ENCODE measurements around the gene NLRP7.
"Not testable (repeated sequence)": the region's sequence is repeated elsewhere in the genome, so short reads cannot be mapped to it uniquely, and the experiment has no call there.

The NLRP7 gene

DNA sequence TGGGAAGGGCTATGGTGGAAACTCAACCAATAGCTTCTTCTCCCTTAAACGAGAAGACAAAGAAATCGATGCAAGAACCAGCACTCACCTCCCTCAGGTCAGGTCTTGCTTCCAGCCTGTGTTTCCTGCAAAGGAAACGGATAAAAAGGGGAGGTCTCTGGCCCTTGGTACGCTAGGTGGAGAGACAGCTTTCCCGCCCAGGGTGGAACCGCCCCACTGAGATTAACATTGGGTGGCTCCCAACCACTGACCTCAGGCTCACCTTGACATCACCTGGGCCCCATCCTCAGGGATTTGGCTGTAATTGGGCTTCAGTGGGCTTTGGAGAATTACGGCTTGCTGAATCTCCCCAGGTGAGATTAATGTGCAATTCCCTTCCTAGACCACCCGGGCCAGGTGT, at the start of gene NLRP7:
TSS of gene NLRP7 (minus strand) at position 150 of the 400 bp plus-strand sequence.
- in situ Hi-C loops (cut with HindIII; ENCODE audit: low pct_ligation_motif_present, low pct_unique_long_range_greater_than_20kb, low sequenced_read_pairs): no loop called here
- no peak for DNase-seq

DNA sequence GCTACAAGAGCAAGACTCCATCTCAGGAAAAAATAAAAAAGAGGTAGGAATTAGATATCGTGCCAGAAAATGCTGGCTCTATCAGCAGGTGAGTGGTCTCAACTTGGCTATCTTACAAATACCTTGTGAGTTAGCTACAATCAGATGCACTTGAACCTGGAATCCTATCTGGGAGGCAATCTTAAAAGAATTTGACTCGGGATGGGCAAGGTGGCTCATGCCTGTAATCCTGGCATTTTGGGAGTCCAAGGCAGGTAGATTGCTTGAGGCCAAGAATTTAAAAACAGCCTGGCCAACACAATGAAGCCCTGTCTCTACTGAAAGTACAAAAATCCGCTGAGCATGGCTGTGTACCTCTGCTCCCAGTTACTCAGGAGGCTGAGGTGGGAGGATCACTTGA, 48.2 kb upstream of the NLRP7 start:
- no peak for DNase-seq
- in situ Hi-C loops (cut with HindIII; ENCODE audit: low pct_ligation_motif_present, low pct_unique_long_range_greater_than_20kb, low sequenced_read_pairs): no loop called here

DNA sequence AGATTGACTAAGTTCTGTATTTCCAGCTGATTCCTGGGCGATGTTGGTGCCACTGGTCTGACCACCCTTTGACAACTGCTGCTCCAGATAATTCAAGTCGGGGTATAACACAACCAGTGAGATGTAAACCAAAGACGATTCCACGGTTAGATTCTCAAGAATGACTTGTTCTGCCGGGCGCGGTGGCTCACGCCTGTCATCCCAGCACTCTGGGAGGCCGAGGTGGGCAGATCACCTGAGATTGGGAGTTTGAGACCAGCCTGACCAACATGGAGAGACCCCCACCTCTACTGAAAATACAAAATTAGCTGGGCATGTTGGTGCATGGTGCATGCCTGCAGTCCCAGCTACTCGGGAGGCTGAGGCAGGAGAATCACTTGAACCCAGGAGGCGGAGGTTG, 42.2 kb upstream of the NLRP7 start:
- DNase-seq; in situ Hi-C loops (cut with HindIII; ENCODE audit: low pct_ligation_motif_present, low pct_unique_long_range_greater_than_20kb, low sequenced_read_pairs): not testable (repeated sequence)

DNA sequence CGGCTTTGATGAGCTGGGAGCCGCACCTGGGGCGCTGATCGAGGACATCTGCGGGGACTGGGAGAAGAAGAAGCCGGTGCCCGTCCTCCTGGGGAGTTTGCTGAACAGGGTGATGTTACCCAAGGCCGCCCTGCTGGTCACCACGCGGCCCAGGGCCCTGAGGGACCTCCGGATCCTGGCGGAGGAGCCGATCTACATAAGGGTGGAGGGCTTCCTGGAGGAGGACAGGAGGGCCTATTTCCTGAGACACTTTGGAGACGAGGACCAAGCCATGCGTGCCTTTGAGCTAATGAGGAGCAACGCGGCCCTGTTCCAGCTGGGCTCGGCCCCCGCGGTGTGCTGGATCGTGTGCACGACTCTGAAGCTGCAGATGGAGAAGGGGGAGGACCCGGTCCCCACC, 35.2 kb upstream of the NLRP7 start:
- DNase-seq; in situ Hi-C loops (cut with HindIII; ENCODE audit: low pct_ligation_motif_present, low pct_unique_long_range_greater_than_20kb, low sequenced_read_pairs): not testable (repeated sequence)

DNA sequence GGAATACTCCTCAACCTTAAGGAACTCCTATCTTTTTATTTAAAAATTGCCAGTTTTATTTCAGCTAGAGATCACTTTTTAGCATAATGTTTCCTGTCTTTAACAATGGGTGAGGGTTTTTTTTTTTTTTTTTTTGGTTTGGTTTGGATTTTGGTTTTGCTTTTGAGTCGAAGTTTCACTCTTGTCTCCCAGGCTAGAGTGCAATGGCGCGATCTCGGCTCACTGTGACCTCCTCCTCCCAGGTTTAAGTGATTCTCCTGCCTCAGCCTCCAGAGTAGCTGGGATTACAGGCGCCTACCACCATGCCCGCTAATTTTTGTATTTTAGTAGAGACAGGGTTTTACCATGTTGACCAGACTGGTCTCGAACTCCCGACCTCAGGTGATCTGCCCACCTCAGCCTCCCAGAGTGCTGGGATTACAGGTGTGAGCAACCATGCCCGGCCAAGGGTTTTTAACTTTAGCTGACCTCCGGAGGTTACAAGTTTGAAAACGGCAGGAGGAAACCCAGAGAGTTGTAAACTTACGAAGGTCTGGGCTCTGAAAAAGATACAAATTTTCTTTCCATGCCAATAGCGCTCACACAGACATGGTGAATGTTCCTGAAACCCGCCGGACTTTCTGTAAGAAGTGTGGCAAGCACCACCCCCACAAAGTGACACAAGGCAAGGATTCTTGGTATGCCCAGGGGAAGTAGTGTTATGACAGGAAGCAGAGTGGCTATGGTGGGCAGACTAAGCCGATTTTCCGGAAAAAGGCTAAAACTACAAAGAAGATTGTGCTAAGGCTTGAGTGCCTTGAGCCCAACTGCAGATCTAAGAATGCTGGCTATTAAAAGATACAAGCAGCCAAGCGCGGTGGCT, 26.1 kb upstream of the NLRP7 start:
- DNase-seq; in situ Hi-C loops (cut with HindIII; ENCODE audit: low pct_ligation_motif_present, low pct_unique_long_range_greater_than_20kb, low sequenced_read_pairs): not testable (repeated sequence)

DNA sequence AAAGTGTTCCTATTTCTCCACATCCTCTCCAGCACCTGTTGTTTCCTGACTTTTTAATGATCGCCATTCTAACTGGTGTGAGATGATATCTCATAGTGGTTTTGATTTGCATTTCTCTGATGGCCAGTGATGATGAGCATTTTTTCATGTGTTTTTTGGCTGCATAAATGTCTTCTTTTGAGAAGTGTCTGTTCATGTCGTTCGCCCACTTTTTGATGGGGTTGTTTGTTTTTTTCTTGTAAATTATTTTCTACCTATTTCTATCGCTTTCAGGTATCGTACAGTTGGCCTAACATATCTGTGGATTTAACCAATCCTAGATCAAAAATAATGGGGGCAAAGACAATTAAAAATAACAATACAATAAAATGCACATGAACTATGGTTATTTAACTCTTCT, 24.1 kb upstream of the NLRP7 start:
- in situ Hi-C loops (cut with HindIII; ENCODE audit: low pct_ligation_motif_present, low pct_unique_long_range_greater_than_20kb, low sequenced_read_pairs); DNase-seq: not testable (repeated sequence)

DNA sequence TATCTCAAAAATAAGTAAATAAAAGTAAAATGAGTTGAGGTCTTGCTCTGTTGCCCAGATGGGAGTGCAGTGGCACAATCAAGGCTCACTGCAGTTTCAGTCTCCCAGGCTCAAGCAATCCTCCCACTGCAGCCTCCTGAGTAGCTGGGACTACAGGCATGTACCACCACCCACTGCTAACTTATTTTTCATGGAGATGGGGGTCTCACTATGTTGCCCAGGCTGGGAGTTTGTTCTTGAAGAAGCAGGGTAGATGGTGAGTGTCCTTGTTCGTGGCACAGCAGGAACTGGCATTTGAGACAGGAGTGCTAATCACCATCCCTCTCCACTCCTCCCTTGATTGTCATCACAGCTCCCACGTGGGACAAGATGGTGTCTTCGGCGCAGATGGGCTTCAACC, 22.3 kb upstream of the NLRP7 start:
- no peak for DNase-seq
- in situ Hi-C loops (cut with HindIII; ENCODE audit: low pct_ligation_motif_present, low pct_unique_long_range_greater_than_20kb, low sequenced_read_pairs): no loop called here

DNA sequence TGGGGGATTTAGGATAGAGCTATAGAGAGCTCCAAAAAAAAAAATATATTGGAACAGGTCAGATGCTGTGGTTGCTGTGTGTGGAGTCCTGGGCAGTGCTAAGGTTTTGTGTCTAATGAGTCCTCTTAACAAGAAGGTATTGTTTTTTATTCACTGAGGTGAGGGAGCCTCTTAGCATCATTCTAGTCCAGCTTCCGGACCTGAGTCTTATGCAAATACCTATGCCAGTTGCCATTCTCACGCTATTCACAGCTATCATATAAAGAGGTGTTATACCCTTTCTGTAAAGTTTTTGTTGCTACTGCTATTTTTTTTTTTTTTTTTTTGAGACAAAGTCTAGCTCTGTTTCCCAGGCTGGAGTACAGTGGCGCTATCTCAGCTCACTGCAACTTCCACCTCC, 20.3 kb upstream of the NLRP7 start:
- in situ Hi-C loops (cut with HindIII; ENCODE audit: low pct_ligation_motif_present, low pct_unique_long_range_greater_than_20kb, low sequenced_read_pairs): no loop called here
- DNase-seq: no peak

DNA sequence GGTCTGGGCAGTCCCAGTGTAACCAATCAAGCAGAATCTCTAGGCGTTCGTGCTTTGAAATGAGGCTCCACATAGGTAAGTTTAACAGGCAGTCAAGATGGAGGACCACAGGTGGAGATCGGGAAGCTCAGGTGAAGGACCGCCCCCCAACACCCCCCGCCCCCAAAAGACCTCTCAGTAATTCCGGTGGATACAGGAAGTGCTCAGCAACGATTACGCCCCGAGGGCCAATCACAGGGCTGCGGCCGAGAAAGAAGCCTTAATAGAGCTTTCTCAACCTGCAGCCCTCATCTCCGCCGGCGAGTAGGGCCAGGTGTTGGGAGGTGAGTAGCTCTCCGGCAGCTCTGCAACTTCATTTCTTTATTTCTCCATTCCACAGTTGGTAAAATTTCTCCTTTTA, 17.7 kb upstream of the NLRP7 start:
- DNase-seq; in situ Hi-C loops (cut with HindIII; ENCODE audit: low pct_ligation_motif_present, low pct_unique_long_range_greater_than_20kb, low sequenced_read_pairs): not testable (repeated sequence)

DNA sequence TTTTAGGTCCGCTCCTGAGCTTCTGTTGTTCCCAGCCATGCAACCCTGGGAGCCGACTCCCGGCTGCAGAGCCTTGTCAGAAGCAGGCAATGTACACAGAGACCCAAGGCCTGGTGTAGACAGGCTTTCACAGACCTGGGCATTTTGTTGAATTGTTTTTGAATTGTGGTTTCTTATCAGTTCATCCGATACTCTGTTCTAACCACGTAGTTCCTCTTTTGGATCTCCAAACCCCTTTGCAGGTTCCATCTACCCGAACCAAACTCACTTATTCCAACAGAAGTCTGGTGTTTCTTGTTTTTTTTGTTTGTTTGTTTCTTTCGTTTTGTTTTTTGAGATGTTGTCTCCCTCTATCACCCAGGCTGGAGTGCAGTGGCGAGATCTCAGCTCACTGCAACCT, 12.5 kb upstream of the NLRP7 start:
- DNase-seq: no peak
- in situ Hi-C loops (cut with HindIII; ENCODE audit: low pct_ligation_motif_present, low pct_unique_long_range_greater_than_20kb, low sequenced_read_pairs): no loop called here

DNA sequence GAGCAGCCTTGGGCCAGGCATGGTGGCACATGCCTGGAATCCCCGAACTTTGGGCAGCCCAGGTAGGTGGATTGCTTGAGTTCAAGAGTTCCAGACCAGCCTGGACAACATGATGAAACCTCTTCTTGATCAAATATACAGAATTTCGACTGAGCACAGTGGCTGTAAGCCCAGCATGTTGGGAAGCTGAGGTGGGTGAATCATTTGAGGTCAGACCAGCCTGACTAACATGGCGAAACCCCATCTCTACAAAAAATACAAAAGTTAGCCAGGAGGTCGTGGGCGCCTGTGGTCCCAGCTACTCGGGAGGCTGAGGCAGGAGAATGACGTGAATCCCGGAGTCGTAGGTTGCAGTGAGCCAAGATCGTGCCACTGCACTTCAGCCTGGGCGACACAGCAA, 8.0 kb upstream of the NLRP7 start:
- DNase-seq: no peak
- in situ Hi-C loops (cut with HindIII; ENCODE audit: low pct_ligation_motif_present, low pct_unique_long_range_greater_than_20kb, low sequenced_read_pairs): no loop called here

DNA sequence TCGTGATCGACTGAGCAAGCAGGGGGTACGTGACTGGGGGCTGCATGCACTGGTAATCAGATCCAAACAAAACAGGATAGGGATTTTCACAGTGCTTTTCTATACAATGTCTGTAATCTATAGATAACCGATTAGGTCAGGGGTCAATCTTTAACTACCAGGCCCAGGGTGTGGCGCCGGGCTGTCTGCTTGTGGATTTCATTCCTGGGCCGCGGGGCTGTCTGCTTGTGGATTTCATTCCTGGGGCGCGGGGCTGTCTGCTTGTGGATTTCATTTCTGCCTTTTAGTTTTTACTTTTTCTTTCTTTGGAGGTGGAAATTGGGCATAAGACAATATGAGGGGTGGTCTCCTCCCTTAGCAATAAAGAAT, 6.0 kb upstream of the NLRP7 start:
- DNase-seq; in situ Hi-C loops (cut with HindIII; ENCODE audit: low pct_ligation_motif_present, low pct_unique_long_range_greater_than_20kb, low sequenced_read_pairs): not testable (repeated sequence)

DNA sequence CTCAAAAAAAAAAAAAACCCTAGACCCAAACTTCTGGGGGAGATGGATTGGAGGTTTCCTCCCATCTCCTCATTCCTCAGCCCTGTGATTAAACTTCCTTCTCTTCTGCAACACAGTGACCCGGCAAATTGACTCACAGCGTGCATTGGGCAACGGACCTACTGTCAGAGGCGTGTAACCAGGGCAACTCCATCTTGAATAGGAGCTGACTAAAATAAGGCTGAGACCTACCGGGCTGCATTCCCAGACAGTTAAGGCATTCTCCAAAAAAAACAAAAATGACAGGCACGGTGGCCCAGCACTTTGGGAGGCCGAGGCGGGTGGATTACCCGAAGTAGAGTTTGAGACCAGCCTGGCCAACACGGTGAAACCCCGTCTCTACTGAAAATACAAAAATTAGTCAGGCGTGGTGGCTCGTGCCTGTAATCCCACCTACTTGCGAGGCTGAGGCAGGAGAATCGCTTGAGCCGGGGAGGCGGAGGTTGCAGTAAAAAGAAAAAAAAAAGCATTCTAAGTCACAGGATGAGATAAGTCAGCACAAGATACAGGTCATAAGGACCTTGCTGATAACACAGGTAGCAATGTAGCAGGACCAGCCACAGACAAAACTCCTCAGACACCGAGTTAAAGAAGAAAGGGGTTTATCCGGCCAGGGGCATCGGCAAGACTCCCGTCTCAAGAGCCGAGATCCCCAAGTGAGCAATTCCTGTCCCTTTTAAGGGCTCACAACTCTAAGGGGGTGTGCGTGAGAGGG, 5.4 kb upstream of the NLRP7 start:
- DNase-seq: no peak
- in situ Hi-C loops (cut with HindIII; ENCODE audit: low pct_ligation_motif_present, low pct_unique_long_range_greater_than_20kb, low sequenced_read_pairs): no loop called here

DNA sequence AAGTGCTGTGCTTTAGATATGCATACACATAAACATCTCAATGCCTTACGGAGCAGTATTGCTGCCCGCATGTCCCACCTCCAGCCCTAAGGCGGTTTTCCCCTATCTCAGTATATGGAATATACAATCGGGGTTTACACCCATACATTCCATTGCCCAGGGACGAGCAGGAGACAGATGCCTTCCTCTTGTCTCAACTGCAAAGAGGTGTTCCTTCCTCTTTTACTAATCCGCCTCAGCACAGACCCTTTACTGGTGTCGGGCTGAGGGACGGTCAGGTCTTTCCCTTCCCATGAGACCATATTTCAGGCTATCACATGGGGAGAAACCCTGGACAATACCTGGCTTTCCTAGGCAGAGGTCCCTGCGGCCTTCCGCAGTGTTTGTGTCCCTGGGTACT, 3.2 kb upstream of the NLRP7 start:
- DNase-seq; in situ Hi-C loops (cut with HindIII; ENCODE audit: low pct_ligation_motif_present, low pct_unique_long_range_greater_than_20kb, low sequenced_read_pairs): not testable (repeated sequence)

DNA sequence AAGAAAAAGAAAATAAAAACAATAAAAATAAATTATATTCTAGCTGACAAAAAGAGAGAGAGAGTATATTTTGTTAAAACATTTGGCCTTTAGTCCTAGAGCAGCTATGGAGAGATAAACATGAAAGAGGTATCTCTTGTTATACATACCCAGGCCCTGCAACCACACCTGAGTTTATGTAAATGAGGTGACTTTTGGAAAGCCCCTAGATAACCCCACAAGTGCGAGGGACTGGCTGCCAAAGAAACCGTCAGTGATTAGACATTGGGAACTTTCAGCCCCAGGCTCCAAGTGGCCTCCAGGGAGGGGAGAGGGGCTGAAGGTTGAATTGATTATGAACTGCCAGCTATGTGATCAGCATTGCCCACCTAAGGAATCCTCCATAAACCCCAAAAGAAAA, 2.1 kb upstream of the NLRP7 start:
- no peak for DNase-seq
- in situ Hi-C loops (cut with HindIII; ENCODE audit: low pct_ligation_motif_present, low pct_unique_long_range_greater_than_20kb, low sequenced_read_pairs): no loop called here

DNA sequence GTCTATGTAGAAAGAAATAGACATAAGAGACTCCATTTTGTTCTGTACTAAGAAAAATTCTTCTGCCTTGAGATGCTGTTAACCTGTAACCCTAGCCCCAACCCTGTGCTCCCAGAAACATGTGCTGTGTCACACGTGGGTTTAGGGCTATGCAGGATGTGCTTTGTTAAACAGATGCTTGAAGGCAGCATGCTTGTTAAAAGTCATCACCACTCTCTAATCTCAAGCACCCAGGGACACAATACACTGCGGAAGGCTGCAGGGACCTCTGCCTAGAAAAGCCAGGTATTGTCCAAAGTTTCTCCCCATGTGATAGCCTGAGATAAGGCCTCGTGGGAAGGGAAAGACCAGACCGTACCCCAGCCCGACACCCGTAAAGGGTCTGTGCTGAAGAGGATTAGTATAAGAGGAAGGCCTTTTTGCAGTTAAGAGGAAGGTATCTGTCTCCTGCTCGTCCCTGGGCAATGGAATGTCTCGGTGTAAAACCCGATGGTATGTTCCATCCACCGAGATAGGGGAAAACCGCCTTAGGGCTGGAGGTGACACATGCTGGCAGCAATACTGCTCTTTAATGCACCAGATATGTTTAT, 3.5 kb downstream of the NLRP7 start:
- DNase-seq; in situ Hi-C loops (cut with HindIII; ENCODE audit: low pct_ligation_motif_present, low pct_unique_long_range_greater_than_20kb, low sequenced_read_pairs): not testable (repeated sequence)

DNA sequence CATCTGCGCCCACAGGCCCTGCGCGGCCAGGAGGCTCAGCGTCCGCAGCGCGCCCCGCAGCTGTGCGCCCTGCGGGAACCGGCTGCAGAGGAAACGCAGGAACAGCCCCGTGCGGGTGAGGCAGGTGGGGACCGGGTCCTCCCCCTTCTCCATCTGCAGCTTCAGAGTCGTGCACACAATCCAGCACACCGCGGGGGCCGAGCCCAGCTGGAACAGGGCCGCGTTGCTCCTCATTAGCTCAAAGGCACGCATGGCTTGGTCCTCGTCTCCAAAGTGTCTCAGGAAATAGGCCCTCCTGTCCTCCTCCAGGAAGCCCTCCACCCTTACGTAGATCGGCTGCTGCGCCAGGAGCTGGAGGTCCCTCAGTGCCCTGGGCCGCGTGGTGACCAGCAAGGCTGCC, 7.8 kb downstream of the NLRP7 start:
- in situ Hi-C loops (cut with HindIII; ENCODE audit: low pct_ligation_motif_present, low pct_unique_long_range_greater_than_20kb, low sequenced_read_pairs): not testable (repeated sequence)

DNA sequence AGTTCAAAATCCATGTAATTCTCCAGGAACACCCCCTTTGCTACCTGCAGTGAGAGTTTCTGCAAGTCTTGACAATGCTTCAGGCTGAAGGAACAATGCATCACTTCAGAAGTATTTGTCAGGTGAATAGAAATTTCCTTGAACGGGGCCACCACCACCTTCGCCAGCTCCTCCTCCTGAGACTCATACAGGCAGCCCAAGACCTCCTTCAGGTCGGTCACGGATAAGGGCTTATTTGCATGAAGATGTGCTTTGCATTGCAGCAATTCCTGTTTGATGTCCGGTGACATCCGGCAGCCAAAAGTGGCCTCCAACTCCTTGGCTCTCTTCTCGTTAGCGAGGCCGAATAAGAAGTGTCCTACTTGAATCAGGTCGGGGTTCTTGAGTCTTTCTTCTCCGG, 8.4 kb downstream of the NLRP7 start:
- no peak for DNase-seq
- in situ Hi-C loops (cut with HindIII; ENCODE audit: low pct_ligation_motif_present, low pct_unique_long_range_greater_than_20kb, low sequenced_read_pairs): no loop called here

More for the DNA sequence above, 7.8 kb downstream of the NLRP7 start:
- not testable (repeated sequence) for DNase-seq

DNA sequence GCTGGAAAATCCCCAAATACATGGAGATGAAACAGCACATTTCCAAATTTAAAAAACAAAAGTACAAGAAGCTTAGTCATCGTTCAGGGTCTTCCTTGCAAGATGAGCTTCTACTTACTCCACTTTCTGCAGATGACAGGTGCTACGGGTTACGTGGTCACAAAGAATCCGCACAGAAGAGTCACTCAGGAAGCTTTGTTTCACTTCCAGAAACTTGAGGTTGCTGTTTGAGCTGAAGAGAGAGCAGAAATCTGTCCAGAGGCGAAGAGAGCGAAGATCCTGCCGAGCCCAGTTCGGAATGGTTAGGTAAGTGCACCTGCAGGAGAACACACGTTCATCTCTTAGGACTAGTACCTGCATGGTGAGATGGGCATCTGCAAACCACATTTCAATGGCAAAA, 9.4 kb downstream of the NLRP7 start:
- in situ Hi-C loops (cut with HindIII; ENCODE audit: low pct_ligation_motif_present, low pct_unique_long_range_greater_than_20kb, low sequenced_read_pairs): no loop called here
- DNase-seq: no peak
